DOHH2 (cell line): Measurements from ENCODE around the gene LRP1-AS.

ENCODE experiments used
- EZH2phosphoT487 ChIP-seq: fragments of 200-600 bp; sonication (generic); IDR thresholded peaks from 2 replicates; pipeline ENCODE4 v1.6.1; 2017; ENCODE audit warnings: borderline replicate concordance, mild to moderate bottlenecking, antibody characterized with exemption, low read length, moderate library complexity, mixed read lengths
- TF ChIP-seq, protein P1 (sequence below): fragments of 200-600 bp; sonication (generic); IDR thresholded peaks from one replicate; pipeline ENCODE4 v1.5.1; 2014; ENCODE audit warnings: antibody characterized with exemption, mild to moderate bottlenecking, low read depth, low read length; ENCODE audit not compliant: poor library complexity, severe bottlenecking

DNA sequence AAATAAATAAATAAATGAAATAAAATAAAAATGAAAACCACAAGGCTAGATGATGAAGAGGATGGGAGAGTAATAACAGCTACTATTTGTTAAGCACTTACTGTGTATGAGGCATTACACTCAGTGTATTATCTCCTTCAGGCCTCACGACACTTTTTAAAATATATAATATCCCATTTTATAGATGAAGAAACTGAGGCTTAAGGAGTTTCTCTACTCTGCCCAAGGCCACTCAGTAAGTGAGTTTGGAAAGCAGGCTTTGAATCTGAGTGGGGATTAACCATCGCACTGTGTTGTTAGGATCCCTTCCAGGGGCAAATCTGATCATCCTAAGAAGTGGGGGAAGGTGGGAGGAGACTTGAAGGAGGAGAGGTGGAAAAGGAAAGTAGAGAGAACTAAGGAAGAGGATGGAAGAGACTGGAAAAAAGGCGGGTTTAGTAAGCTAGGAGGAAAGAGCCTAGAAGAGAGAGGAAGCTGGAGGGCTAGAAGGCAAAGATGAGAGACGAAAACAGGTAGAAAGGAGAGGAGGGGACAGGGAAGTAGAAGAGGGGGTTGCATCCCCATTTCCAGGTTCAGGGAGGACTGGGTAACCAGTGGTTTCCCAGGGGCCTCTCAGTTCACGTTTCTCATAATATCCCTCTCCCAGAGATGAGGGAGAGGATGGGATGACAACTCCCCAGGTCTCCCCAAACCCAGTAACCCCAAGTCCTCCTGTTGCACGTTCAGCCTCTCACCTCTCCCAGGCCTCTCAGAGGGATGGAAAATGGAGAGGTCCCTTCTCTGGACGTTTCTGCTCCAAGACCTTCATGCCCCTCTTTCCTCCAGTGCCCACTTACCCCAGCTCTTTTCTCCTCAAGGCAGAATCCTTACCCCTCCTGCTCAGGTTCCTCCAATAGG lies 38.0 kb downstream of the LRP1-AS start:
- TF ChIP-seq, protein P1, sequence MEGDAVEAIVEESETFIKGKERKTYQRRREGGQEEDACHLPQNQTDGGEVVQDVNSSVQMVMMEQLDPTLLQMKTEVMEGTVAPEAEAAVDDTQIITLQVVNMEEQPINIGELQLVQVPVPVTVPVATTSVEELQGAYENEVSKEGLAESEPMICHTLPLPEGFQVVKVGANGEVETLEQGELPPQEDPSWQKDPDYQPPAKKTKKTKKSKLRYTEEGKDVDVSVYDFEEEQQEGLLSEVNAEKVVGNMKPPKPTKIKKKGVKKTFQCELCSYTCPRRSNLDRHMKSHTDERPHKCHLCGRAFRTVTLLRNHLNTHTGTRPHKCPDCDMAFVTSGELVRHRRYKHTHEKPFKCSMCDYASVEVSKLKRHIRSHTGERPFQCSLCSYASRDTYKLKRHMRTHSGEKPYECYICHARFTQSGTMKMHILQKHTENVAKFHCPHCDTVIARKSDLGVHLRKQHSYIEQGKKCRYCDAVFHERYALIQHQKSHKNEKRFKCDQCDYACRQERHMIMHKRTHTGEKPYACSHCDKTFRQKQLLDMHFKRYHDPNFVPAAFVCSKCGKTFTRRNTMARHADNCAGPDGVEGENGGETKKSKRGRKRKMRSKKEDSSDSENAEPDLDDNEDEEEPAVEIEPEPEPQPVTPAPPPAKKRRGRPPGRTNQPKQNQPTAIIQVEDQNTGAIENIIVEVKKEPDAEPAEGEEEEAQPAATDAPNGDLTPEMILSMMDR = no peak
- TF ChIP-seq EZH2phosphoT487 = no peak
